Adrenal gland (tissue), 12 donors: ENCODE results near the gene FBXL14. TPM values are rescaled to one million over a fixed set of nuclear protein-coding genes. Genes with fewer than 3 reads are reported as not detected.
A peak's percentile ranks its signal among the peaks of the same experiment; 100 is the strongest.

ENCODE experiments used
- DNase-seq, 7 donors: peaks; one replicate each; pipeline ENCODE4 v3.0.0-alpha.2; 2019 to 2020
- H3K27ac ChIP-seq, 5 donors: fragments of 200-600 bp; sonication (generic) in 4 of 5; 1 replicate in 3 of 5; 2 replicates in 2 of 5; pipeline versions ENCODE4 v1.5.1 to v1.8.0; 2016 to 2020; ENCODE audit warnings: mild to moderate bottlenecking in 1 of 5
- H3K27me3 ChIP-seq: fragments of 200-600 bp; 2 replicates; pipeline ENCODE4 v1.8.0; 2021
- H3K36me3 ChIP-seq, 2 donors: fragments of 200-600 bp; replicated peaks in 1 of 2; 1 replicate in 1 of 2; 2 replicates in 1 of 2; pipeline versions ENCODE4 v1.5.1 to v1.8.0; 2018 to 2022
- H3K4me1 ChIP-seq, 2 donors: fragments of 200-600 bp; replicated peaks in 1 of 2; 1 replicate in 1 of 2; 2 replicates in 1 of 2; pipeline versions ENCODE4 v1.5.1 to v1.8.0; 2018 to 2021
- H3K4me3 ChIP-seq, 4 donors: fragments of 200-600 bp; sonication (generic) in 3 of 4; one replicate each; pipeline ENCODE4 v1.5.1; 2016 to 2018
- H3K9me3 ChIP-seq, 3 donors: fragments of 200-600 bp; sonication (generic) in 1 of 3; replicated peaks in 1 of 3; 1 replicate in 2 of 3; 2 replicates in 1 of 3; pipeline versions ENCODE4 v1.5.1 to v1.8.0; 2016 to 2021
- POLR2A ChIP-seq, 2 donors: fragments of 450-650 bp; IDR thresholded peaks; one replicate each; pipeline ENCODE4 v1.6.1; 2017; ENCODE audit warnings: antibody characterized with exemption in 2 of 2, mild to moderate bottlenecking in 2 of 2, moderate library complexity in 1 of 2
- WGBS, 4 donors: extraction: QIAGEN DNeasy Blood & Tissue Kit in 2 of 4; methylation state at CpG; one replicate each; pipeline versions ENCODE4 v1.1.5 to v1.1.7; 2013 to 2017; 5-methylcytosine and 5-hydroxymethylcytosine counted together
- intact Hi-C, 2 donors: fragments of 100-400 bp; cut with DNase I; formaldehyde crosslinking; loops; one replicate each; pipeline versions ENCODE4 v1.14.1 to v1.15.0; 2022 to 2023
- polyA plus RNA-seq, 3 donors: library from polyadenylated mRNA; stranded (reverse); fragments of 200-250 nt in 2 of 3; fragments of 350-450 nt in 1 of 3; fragmentation: Illumina TruSeq in 1 of 3; extraction: RNeasy Lipid Tissue Mini Kit (QIAGEN cat#74804) in 1 of 3; gene quantifications; one replicate each; pipeline ENCODE4 v1.2.3, GENCODE V29; 2013 to 2014
- total RNA-seq, 9 donors: library from RNA; depleted of rRNA in 4 of 9; stranded (reverse); fragments of >200 nt in 4 of 9; fragments of 120-200 nt in 1 of 9; fragmentation: NEBNext Ultra II Directional in 1 of 9; extraction: Animal tissue kit (Norgen Biotek cat#: 25700) in 1 of 9; gene quantifications; one replicate each; pipeline versions ENCODE4 v1.1.0 to v1.2.4, GENCODE V29; 2013 to 2023
- TF ChIP-seq, protein P1 (sequence below), 6 experiments: fragments of 450-650 bp in 4 of 6; fragments of 200-600 bp in 2 of 6; sonication (generic) in 1 of 6; IDR thresholded peaks; 1 replicate in 5 of 6; 2 replicates in 1 of 6; pipeline versions ENCODE4 v1.5.1 to v1.8.0; 2016 to 2021; ENCODE audit warnings: antibody characterized with exemption in 6 of 6, mild to moderate bottlenecking in 2 of 6, moderate library complexity in 1 of 6
- donor health status: healthy with polysubstance abuse.
- donor health status: Bipolar disorder and iron deficiency.
- donor health status: DM: yes; HTN: yes; CAD: no.
- donor health status: DM: no; HTN: no; CAD: no.
- donor health status: DM: no; HTN: no; CAD: no.
- donor health status: DM: yes; HTN: yes; CAD: no.

FBXL14 gene
- total and polyA plus RNA-seq, 12 donors, result 1.2 to 19.1 (median 12.4) TPM

DNA sequence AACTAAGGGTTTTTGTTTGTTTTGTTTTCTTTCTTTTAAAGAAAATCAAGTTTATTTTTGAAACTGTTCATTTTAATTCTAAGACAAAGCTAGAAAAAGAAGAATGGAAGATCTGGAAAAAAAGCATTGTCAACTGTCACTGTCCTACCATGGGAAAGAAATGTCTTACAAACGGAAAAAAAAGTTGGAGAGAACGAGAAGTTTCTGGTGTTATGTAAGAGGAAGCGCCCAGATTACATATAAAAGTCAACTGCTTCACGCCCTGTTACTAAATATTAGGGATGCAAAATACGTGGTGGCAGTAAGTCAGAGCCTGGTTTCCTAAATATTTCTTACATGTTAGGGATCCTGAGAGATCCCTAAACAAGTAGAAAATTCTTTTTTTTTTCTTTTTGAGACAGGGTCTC lies 14.3 kb upstream of the FBXL14 start:
- 48 to 51% (median 50%) methylated on average over 5 of the region's 5 CpGs for WGBS, 4 donors
- intact Hi-C loops, result no loop called here
- no peaks in the 10 kb centered on the region for H3K27me3 ChIP-seq
- no peak overlapping the region for H3K4me3 ChIP-seq
- peak overlapping the region in 2 of 5 donors; percentile 37 to 58 for H3K27ac ChIP-seq
- no peaks in the 10 kb centered on the region for H3K36me3 ChIP-seq
- peaks cover 8 to 25% of the 10 kb centered on the region in 2 donors for H3K4me1 ChIP-seq
- H3K9me3 ChIP-seq, result no peaks in the 10 kb centered on the region
- no peak for DNase-seq
- TF ChIP-seq, protein P1, sequence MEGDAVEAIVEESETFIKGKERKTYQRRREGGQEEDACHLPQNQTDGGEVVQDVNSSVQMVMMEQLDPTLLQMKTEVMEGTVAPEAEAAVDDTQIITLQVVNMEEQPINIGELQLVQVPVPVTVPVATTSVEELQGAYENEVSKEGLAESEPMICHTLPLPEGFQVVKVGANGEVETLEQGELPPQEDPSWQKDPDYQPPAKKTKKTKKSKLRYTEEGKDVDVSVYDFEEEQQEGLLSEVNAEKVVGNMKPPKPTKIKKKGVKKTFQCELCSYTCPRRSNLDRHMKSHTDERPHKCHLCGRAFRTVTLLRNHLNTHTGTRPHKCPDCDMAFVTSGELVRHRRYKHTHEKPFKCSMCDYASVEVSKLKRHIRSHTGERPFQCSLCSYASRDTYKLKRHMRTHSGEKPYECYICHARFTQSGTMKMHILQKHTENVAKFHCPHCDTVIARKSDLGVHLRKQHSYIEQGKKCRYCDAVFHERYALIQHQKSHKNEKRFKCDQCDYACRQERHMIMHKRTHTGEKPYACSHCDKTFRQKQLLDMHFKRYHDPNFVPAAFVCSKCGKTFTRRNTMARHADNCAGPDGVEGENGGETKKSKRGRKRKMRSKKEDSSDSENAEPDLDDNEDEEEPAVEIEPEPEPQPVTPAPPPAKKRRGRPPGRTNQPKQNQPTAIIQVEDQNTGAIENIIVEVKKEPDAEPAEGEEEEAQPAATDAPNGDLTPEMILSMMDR (IDR thresholded peaks at IDR 0.05), result no peak
- TF ChIP-seq POLR2A (IDR thresholded peaks at IDR 0.05), result no peak

DNA sequence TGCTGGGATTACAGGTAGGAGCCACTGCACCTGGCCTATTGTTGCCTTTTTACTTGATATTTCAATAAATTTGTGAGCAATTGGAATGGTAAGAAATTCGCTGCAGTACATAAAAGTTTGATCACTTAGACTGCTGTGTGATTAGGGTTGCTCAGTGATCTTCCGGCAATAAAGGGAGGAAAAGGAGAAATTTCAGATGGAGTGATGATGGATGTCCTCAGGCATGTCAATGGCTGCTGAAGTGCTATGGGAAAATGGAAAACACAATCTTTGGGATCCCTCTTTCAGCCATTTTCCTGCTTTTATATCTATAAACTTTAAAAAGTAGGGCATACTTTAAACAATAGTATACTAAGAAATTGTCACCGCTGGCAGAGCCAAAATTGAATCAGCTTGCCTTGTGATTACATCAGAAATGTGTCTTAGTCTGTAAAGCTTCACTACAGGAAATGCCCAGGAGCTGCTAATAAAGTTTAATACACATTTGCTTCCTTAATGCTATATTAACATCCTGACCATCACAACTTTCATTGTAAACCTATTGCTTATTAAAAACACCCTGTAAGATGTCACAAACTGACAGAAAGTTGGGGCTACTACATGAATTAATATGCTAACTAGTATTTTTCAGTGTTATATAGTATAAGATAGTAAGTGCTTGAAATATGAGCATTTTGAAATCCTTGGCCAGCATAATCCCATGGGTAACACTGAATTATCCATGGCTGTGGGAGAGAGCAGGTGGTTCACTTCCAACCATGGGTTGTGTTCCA lies 13.7 kb upstream of the FBXL14 start:
- intact Hi-C loops, result no loop called here
- Histone ChIP-seq H3K27ac (peak overlapping the region in 2 of 5 donors; percentile 37 to 58), H3K36me3 (no peaks in the 10 kb centered on the region), H3K4me1 (peaks cover 8 to 25% of the 10 kb centered on the region in 2 donors), H3K27me3 (no peaks in the 10 kb centered on the region), H3K4me3 (no peak overlapping the region), H3K9me3 (no peaks in the 10 kb centered on the region)
- WGBS, 4 donors, result 81 to 90% (median 87%) methylated on average over 3 of the region's 3 CpGs
- TF ChIP-seq, protein P1 (IDR thresholded peaks at IDR 0.05), result no peak
- TF ChIP-seq POLR2A (IDR thresholded peaks at IDR 0.05), result no peak
- no peak for DNase-seq

DNA sequence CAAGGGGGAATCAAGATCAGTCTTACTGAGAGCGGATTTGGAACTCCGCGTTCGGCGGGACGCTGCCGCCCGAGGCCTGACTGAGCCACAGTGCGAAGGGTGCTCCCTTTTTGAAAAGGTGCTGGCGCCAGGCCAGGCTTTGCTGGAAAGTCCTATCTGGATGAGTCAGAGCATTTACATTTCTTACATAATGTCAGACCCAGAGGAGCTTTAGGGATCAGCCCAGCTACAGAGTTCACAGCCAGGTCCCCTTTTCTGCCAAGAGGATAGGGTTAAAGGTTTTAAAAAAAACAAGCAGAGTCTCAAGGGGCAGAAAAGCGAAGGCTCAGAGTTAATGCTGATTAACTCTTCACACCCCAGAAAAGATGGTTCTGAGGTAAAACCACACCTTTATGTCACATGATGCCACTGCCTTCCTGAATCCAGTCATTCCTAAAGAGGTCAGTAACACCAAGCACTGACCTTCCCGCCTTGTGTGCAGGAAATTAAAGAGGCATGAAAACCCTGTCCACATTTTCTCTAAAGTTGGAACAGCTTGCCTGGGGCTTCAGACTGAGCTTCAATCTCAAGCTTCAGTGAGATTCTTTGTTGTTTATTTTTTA lies 11.7 kb upstream of the FBXL14 start:
- TF ChIP-seq, protein P1 (IDR thresholded peaks at IDR 0.05), result no peak
- TF ChIP-seq POLR2A (IDR thresholded peaks at IDR 0.05), result peak; percentile 51 to 79
- H3K4me3 ChIP-seq, result peak overlapping the region in 2 of 4 donors; percentile 24 to 54
- intact Hi-C loops, result no loop called here
- no peaks in the 10 kb centered on the region for H3K36me3 ChIP-seq
- no peaks in the 10 kb centered on the region for H3K9me3 ChIP-seq
- H3K27me3 ChIP-seq, result no peaks in the 10 kb centered on the region
- WGBS, 4 donors, result 2 to 4% (median 4%) methylated on average over 4 to 12 of the region's 12 CpGs
- peak; percentile 90 to 97 (median 95) for DNase-seq
- H3K4me1 ChIP-seq, result peaks cover 8 to 21% of the 10 kb centered on the region in 2 donors
- H3K27ac ChIP-seq, result peak overlapping the region; percentile 81 to 97 (median 92)

DNA sequence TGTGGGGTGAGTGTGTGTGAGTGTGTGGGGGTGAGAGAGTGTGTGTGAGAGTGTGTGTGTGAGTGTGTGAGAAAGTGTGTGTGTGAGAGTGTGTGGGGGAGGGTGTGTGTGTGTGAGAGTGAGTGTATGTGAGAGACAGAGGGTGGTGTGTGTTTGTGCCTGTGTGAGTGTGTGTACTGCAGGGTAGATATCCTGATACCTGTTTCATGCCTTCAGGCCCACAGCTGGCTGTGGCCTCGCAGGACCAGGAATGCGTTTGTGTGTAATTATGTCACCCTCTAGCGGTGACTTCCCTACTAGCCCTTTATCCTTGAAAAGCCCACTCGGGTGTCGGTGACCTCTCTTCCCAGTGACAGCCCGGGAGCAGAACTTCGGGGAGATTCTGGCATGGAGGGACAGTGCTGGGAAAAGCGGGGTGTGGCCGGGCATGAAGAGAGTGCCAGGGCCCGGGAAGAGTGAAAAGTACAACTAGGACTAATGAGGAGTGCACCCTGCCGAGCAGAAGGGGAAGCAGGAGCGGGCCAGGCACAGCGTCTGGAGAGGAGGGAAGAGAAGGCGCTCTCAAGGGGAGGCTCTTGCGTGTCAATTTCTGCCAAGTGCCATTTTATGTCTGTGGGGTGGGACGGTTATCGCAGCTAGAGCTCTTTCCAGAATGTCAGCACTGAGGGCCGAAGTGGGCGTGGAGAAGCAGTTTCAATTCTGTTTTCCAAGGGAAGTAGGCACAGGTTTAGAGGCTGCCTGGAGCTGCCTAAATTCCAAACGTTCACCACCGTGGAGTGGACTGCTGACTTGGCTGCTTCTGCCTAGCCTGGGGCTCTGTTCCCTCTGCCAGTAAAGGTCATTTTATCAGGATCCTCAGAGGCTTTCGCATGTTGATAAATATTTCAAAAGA lies 11.0 kb upstream of the FBXL14 start:
- peak overlapping the region in 3 of 4 donors; percentile 24 to 56 (median 54) for H3K4me3 ChIP-seq
- peak; percentile 80 to 92 (median 85) for DNase-seq

More for the DNA sequence above, 11.0 kb upstream of the FBXL14 start:
- H3K27ac ChIP-seq, result peak overlapping the region; percentile 81 to 97 (median 92)
- no peaks in the 10 kb centered on the region for H3K27me3 ChIP-seq
- no peak for TF ChIP-seq POLR2A (IDR thresholded peaks at IDR 0.05)
- TF ChIP-seq, protein P1 (IDR thresholded peaks at IDR 0.05), result peak; percentile 69 to 90 (median 84)
- no peaks in the 10 kb centered on the region for H3K36me3 ChIP-seq
- intact Hi-C loops, result no loop called here
- 0 to 2% (median 1%) methylated on average over 19 to 22 of the region's 22 CpGs for WGBS, 4 donors
- H3K4me1 ChIP-seq, result peaks cover 8 to 21% of the 10 kb centered on the region in 2 donors
- no peaks in the 10 kb centered on the region for H3K9me3 ChIP-seq
